Activated CD8-positive, alpha-beta memory T cell treated with anti-CD3 and anti-CD28 coated beads, Interleukin-2, amount 50 U/mL, for 1 hour (primary cell): Measurements from ENCODE around the gene RET.
"Not testable (repeated sequence)": the region's sequence is repeated elsewhere in the genome, so short reads cannot be mapped to it uniquely, and the experiment has no call there.

Experiments
- DNase-seq: peaks from one replicate; pipeline ENCODE4 v3.0.0-alpha.2; 2020; ENCODE audit errors: extremely low read depth

Gene RET

GRCh38 chr10:43134126-43134905 is 57.4 kb downstream of the RET start:
- DNase-seq = no peak

GRCh38 chr10:43135064-43135463 is 58.2 kb downstream of the RET start:
- no peak for DNase-seq

GRCh38 chr10:43135656-43136055 is 58.8 kb downstream of the RET start:
- DNase-seq = no peak

GRCh38 chr10:43136432-43136831 is 59.6 kb downstream of the RET start:
- DNase-seq = no peak

DNA sequence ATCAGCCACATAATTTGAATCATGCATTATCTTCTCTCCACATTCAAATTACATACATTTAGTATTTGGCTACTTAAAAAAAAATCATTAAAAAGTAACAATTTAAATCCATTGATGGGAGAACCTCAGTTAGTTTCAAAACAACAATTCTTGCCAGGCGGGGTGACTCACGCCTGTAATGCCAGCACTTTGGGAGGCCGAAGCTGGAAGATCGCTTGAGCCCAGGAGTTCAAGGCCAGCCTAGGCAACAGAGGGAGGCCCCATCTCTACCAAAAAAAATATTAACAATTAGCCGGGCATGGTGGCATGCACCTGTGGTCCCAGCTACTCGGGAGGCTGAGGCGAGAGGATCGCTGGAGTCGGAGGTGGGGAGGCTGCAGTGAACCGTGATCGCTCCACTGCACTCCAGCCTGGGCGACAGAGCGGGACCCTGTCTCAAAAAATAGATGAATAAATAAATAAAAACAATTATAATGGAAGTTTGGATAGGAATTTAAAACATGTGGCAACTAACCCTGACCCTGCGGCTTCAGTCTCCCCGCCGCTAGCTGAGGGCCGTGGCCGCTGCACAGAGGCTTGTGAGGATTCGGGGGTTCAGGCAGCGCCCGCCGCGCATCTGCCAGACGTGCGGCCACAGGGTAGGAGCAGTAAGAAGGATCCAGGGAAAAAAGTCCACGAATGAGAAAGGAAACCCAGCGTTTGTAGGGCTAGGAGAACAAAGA is 60.3 kb downstream of the RET start:
- no peak for DNase-seq

GRCh38 chr10:43137717-43138020 is 60.8 kb downstream of the RET start:
- DNase-seq = no peak

GRCh38 chr10:43138021-43138756 is 61.3 kb downstream of the RET start, which contains the start of gene CSGALNACT2:
Gene CSGALNACT2, plus strand, starts transcription at chr10:43138445. Its CDS starts 16,705 bp downstream, at chr10:43155150.
- peak; percentile 51 for DNase-seq

DNA sequence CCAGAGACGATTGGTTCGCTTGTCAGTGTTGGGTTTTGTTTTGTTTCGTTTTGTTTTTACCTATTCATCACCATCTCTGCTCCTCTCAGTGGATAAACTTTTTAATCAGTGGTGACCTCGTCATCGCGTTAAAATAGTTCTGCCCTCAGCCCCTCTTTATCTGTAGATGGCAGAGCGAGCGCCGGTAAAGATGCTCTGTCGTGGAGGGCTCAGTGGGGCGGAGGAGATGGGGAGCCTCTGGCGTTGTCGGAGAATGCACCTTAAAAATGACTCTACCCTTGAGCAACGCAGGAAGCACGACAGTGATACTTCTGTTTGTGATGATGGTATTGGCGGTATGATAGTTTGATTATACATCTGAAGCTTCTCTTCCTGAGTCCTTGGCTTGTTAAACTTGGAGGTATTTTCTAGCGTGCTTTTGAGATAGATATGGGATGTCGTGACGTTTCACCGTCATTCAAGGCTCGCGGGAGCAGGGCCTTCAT is 61.9 kb downstream of the RET start:
- DNase-seq = peak; percentile 42

DNA sequence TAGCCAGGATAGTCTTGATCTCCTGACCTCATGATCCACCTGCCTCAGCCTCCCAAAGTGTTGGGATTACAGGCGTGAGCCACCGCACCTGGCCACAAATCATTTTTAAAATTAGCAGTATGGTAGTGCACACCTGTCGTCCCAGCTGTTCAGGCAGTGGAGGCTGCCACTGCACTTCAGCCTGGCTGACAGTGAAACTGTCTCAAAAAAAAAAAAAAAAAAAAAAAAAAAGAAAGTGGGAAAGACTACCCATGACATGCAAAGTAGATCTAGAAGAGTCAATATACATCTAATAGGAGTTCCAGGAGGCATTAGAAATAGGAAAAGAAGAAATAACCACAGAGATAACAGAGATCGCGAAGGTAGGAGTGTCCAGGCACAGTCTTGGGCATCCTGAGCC is 64.6 kb downstream of the RET start:
- no peak for DNase-seq

GRCh38 chr10:43145311-43145710 is 68.4 kb downstream of the RET start:
- DNase-seq = no peak

DNA sequence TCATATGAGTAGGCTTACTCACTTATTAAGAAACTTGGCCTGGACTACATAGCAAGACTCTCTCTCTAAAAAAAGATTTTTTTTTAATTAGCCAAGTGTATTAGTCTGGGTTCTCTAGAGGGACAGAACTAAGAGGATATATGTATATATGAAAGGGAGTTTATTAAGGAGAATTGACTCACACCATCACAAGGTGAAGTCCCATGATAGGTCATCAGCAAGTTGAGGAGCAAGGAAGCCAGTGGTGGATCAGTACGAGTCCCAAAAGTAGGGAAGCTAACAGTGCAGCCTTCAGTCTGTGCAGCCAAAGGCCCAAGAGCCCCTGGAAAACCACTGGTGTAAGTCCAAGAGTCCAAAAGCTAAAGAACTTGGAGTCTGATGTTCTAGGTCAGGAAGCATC is 69.1 kb downstream of the RET start:
- not testable (repeated sequence) for DNase-seq

DNA sequence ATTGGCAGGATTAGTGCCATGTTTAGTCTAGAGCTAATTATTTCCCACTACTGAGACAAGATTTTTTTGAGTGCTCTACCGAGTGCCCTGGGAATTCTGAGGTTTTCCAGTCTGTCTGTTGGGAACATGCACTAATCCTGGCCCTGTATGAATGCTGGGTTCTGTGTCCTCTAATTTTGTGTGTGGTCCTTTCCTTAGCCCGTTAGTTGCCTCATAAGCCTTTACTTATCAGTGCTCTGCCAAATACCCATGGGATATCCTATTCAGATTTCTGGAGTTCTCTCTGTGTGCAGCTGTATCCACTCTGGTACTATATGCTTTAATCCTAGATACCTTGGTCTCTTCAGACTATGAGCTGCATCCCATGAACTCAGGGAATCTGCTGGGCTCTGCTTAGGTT is 74.5 kb downstream of the RET start:
- DNase-seq = no peak

DNA sequence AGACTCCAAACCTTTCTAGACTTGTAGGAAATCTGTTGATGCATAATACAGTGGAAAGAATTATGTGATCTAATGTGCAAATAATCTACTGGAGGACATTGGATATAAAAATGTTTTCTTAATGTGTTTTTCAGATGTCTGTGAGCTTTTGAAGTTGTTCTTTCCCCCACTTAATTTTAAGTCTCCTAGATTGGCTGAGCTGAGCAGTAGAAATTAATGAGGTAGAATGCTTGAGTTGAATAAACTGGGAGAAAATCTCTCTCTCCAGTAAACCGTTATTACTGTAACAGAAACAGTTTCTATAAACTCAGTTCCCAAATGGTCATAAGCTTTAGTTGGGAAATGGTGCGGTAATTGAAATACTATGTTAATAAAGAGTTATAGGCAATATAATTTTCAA is 77.0 kb downstream of the RET start:
- DNase-seq = no peak

GRCh38 chr10:43155221-43155620 is 78.4 kb downstream of the RET start:
- no peak for DNase-seq

DNA sequence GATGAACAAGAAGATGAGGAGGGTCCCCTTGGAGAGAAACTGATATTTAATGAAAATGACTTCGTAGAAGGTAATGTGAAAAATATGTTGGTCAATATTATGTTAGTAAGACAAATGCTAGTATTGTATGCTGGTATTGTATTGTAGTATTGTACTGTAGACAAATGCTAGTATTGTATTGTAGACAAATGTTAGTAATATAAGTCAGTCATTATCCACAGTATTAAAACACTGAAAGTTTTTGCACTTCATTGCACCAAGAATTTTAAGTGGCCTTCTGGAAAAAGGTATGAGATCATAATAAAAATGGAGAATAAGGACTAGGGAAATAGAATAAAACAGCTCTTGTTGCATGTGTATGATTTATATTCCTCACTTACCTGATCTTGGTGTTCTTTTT is 78.9 kb downstream of the RET start:
- no peak for DNase-seq

DNA sequence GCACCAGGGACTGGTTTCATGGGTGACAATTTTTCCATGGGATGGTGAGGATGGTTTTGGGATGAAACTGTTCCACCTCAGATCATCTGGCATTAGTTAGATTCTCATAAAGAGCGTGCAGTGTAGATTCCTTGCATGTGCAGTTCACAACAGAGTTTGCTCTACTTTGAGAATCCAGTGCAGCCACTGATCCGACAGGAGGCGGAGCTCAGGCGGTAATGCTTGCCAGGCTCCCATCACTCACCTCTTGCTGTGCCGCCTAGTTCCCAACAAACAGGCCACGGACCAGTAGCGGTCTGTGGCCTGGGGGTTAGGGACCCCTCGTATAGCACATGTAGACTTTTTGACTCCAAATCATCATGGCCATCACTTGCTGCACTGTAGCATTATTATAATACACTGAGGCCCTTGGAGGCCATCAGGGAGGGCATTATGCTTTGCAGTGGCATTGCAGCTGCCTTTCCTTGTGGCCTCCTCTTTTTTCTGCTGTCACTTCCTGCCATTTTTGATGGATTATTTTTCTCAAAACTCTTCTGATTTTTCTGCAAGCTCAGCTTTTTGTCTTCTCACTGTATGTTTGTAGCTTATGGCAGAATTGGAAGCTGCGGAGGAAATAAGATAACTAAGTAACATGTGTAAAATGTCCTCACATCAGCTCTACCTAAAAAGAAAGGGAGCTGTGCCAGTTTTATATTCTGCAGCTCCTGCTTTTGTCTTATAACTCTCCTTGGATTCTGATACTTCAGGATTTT is 79.9 kb downstream of the RET start:
- DNase-seq = no peak

DNA sequence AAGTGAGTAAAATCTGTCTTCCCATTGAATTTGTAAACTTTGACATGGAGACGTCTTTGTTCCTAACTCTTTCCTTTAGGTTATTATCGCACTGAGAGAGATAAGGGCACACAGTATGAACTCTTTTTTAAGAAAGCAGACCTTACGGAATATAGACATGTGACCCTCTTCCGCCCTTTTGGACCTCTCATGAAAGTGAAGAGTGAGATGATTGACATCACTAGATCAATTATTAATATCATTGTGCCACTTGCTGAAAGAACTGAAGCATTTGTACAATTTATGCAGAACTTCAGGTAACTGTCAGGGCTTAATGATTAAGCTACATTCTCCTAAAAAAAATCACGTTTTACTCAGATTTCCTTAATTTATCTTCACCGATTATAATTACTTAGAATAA is 81.8 kb downstream of the RET start:
- no peak for DNase-seq

- no peak for DNase-seq
Measured at GRCh38 chr10:43160046-43160920, 83.4 kb downstream of the RET start.

DNA sequence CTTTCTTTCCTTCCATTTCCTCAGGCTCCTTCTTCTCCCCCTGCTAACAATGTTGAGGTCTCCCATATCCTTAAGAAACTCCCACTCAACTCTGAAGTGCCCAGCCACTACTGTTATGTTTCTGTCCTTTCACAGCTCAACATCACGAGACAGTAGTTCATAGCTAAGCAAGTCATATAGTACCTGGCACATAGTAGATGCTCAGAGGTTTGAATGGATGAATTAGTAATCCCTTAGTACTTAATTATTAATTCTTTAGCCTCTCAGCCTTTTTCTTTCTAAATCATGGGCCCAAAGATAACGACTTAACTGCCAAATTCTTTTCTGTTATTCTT is 84.0 kb downstream of the RET start:
- DNase-seq = no peak

DNA sequence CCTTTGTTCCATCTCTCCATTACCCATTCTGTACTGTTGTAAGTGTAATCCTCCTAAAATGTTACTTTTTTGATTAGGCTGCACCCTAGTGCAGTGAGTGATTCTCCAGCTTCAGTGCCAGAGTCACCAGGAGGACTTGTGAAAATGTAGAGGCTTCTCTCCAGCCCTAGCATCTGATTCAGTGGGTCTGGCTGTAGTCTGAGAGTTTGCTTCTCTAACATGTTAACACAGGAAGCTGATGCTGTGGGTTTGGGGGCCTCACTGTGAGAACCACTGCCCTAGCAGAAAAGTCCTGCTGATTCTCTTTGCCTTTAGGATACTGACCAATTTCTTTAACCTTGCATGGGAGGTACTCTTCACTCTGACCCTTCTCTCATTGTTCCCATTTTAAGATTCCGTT is 85.7 kb downstream of the RET start:
- no peak for DNase-seq
